HS-27A (cell line): ENCODE data around the gene NTN5.
"Not testable (repeated sequence)": the region's sequence is repeated elsewhere in the genome, so short reads cannot be mapped to it uniquely, and the experiment has no call there.

ENCODE experiments used
- DNase-seq: peaks from one replicate; pipeline ENCODE4 v3.0.0-alpha.2; 2012; ENCODE audit warnings: low read depth, missing footprints

The NTN5 gene, protein sequence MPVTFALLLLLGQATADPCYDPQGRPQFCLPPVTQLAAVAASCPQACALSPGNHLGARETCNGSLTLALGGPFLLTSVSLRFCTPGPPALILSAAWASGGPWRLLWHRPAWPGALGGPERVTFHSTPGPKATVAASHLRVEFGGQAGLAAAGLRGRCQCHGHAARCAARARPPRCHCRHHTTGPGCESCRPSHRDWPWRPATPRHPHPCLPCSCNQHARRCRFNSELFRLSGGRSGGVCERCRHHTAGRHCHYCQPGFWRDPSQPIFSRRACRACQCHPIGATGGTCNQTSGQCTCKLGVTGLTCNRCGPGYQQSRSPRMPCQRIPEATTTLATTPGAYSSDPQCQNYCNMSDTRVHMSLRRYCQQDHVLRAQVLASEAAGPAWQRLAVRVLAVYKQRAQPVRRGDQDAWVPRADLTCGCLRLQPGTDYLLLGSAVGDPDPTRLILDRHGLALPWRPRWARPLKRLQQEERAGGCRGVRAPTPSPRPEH

DNA sequence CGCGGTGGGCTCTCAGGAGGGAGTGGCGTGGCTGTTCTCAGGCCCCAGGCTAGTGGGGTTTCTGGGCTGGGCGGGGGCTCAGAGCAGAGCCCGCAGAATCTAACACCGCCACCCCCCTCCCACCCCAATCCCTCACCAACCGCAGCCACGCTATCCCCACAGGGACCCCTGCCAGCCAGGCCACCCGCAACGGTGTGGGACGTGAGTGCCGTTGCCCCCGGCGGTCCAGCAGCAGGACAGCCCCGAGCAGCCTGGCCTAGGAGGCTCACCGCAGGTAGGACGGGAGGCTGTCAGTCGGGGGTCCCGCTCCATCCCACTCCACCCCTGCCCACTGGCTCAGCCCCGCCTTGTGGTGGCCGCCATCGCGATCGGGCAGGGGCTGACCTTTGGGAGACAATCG, at the start of gene NTN5:
TSS of gene NTN5 (minus strand) at position 24 of the 400 bp plus-strand sequence. CDS start 2,031 bp downstream, outside the sequence.
- no peak for DNase-seq

DNA sequence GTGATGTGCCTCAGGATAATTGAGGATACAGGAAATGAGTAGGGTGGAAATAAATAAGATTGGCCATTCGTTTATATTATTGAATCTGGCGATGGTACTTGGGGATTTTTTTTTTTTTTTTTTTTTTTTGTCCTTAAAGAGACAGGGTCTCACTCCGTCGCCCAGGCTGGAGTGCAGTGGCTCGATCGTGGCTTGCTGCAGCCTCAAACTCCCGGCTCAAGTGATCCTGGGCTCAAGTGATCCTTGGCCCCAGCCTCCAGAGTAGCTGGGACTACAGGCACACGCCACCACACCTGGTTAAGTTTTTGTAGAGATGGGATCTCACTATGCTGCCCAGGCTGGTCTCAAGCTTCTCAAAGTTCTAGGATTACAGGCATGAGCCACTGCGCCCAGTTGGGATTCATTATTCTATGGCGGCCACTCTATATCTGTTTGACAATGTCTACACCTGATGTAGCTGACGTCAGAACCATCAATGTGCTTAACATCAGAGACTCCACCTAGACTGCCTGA, 49.4 kb upstream of the NTN5 start:
- no peak for DNase-seq

DNA sequence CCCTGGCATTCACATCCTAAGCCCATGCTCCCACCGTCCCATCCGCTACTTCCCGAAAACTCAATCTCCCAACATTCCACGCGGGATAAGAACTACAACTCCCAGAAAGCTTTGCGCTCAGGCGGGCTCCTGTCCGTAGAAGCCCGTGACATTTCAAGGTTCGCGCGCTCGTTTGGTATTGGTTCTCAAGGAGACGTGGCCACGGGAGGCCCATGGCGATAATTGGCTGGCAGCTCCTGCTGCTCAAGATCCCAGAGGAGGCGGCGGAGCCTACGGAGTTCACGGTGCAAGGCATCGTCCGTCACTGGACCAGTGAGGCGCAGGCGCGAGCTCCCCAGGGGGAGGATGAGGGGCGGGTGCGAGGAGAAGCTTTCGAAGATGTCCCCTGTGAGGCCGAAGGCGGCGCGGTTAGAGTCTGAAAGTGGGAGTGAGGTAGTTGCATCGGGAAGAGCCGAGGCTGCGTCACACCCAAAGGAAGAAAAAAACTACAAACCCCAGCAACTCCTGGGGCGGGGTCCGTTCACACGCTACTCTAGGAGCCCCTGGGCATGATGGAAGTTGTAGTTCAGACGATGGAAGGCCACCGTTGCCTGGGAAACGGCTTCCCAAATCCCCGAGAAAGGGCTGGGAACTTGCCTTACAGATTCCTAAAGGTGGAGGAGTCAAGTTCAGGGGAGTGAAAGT, 47.9 kb upstream of the NTN5 start:
- peak; percentile 99 for DNase-seq

DNA sequence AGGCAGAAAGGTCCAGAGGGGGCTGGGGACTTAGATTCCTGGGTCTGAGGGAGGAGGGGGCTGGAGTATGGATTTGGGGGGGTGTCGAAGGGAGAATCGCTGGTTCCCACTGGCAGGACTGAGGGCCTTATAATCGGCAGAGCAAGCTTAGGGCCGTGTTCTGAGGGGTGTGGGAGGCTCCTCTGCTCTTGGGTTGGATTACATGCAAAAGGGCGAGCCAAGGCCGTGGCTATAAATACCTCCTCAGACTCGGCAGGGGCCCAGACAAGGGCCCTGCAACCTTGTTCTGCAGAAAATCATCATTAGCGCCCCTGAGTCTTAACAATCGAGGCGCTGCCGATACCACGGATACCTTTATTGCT, 47.4 kb upstream of the NTN5 start:
- no peak for DNase-seq

DNA sequence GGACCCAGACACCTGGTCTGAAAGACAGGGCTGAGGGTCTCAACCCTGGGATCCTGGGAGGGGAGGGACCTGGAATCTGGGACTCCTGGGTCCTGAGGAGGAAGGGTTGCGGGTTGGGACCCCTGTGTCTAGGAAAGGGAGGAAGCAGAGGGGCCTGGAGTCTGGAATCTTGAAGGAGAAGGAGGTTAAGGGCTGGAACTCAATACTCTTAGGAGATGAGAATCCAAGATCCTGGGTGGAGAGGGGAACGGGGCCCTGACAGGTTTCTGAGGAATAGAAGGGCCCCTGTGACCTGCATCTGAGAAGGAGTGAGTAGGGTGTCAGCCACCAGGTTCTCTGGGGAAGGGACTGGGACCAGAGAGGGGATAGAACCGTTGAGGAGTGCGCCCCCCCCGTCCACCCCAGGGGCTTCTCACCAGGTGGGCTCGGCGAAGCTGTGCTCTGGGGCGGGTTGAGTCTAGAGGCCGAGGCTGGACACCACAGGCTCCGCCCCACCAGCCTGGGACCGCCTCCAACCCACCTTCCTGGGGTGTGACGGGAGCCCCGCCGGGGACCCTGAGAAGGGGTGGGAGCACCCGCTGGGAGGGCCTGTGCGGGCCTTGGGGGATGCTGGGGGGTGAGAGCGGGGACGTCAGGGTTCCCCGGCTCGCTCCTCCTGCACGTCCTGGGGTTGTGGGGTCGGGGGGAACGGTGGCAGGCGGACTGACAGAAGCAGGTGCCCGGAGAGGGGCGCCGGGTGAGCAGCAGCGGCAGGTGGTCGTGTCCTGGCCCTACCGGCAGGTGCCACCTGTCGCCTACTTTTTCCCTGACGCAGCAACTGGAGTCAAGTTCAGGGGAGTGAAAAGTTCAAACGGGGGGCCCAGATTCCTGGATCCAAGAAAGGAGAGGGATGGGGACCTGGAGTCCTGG, 46.7 kb upstream of the NTN5 start, which contains the start of gene MAMSTR:
TSS of gene MAMSTR (minus strand) at position 463 of the 909 bp plus-strand sequence. CDS start 694 bp downstream, outside the sequence.
- DNase-seq = no peak

DNA sequence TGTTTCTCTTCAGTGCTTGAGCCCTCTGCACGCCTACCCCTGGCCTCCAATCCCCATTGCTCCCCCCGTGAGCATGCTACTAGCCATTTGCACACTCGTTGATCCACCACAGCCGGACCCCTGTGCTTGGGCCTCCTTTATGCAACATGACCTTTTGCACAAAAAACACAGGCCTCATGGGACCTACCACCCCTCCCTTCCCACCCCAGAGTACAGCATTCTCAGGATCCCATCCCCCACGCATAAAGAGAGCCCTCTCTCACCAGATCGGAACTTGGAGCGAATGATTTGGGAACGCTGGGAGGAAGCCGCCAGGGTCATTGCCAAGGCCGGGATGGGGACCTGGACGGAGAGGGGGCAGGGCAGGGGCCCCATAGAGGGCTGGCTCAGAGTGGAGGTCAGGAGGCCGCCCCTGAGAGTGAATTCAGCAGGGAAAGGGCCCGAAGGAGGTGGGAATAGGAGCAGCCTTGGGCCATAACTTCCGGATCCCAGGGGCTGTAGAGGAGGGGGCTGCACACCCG, 46.0 kb upstream of the NTN5 start:
- DNase-seq = no peak

DNA sequence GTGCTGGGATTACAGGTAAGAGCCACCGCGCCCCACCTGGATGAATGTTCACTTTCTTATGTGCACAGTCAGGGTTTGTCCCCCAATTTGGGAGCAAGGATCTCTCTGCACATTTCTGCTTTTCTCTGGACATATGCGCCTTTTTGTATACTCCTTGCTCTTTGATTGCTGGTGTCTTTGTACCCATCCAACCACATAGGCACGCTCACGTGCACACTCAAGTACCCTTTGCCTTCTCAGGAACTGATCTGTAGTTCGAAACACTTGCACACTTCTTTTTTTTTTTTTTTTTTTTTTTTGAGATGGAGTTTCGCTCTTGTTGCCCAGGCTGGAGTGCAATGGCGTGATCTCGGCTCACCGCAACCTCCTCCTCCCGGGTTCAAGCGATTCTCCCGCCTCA, 45.3 kb upstream of the NTN5 start:
- DNase-seq = not testable (repeated sequence)

DNA sequence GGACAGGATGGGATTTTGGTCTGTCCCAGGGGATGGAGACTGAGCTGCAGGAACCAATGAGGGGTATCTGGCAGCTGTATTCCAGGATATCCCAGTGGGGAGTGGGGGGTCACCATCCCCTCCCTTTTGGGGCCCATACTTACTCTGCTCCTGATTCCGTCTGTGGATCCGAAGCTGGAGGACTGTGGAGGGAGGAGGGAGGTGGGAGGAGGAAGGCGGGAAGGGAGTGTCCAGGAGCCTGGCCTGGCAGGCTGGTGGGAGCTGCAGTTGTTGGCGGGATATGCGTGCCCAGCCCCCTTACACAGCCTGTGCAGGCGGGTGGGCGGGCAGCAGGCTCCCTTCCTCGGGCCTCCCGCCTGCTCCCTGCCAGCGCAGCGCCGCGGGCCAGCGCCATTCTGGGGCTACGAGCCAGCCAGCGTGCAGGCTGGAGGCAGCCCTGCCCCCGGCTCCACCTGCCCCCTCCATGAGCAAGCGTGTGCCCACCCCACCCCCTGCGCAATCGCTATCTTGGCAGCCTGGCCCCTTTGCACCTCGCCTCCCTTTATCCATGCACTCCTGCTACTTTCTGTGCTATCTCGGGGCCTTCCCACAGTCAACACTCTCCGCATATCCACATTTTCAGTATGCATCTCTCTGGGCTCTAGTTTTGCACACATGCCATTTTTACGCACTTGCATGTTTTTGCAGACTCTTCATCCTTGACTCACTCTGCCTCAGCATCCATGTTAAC, 43.9 kb upstream of the NTN5 start:
- DNase-seq = no peak

DNA sequence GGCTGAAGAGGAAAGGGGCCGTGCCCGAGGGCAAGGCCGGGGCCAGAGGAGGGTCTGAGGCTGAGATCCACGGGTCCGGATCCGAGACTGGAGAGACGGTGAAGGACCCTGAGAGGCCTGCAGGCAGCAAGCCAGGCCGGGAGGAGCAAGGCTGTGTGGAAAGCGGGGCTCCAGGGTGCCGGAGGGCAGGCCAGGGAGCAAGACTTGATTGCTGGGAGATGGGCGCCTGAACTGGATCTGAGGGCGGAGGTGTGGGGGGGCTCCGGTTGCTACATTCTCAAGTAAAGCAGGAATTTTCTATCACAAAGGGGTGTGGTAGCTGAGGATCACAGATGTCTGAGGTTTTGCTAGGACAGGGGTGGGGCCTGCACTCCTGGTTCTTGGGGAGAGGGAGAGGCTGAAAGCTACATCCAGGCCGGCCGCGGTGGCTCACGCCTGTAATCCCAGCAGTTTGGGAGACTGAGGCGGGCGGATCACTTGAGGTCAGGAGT, 42.9 kb upstream of the NTN5 start:
- no peak for DNase-seq

DNA sequence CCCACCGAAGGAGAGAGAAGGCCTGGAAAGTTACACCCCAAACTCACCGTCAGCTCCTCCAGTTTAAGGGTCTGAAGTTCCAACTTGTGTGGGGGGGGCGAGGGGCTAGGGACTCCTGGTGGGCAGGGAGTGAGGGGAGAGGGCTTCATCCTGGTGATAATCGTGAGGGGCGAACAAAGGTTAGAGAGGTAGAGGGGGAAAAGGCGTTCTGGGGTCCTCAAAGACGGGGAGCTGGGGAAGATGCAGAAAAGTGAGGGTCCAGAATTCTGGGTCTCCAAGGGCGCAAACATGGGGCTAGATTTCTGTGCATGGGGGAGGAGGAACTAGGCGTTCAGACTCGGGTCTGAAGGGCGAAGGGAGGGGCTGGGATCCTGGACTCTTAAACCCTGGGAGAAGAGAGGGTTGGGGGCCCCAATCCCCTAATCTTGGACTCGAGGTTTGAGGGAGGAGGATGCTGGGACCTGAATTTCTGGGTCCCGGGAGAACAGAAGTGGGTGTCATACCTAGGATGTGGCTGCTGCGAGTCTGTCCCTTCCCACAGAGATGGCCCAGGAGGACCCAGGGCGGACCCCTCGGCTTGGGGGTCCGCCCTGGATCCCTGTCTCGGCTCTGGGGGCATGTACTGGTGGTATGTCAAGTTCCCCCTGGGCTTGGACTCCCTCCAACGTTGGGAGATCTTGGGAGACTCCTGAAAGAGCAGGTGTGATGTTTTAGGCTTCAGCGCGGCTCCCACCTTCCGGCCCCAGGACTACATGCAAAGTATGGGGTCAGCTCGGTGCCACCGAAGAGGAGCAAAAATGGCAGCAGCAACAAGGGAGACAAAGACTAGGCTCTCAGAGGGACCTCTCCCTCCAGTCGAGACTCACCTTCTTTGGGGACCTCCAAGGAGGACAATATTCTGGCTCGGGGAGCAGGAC, 42.2 kb upstream of the NTN5 start:
- DNase-seq = no peak

DNA sequence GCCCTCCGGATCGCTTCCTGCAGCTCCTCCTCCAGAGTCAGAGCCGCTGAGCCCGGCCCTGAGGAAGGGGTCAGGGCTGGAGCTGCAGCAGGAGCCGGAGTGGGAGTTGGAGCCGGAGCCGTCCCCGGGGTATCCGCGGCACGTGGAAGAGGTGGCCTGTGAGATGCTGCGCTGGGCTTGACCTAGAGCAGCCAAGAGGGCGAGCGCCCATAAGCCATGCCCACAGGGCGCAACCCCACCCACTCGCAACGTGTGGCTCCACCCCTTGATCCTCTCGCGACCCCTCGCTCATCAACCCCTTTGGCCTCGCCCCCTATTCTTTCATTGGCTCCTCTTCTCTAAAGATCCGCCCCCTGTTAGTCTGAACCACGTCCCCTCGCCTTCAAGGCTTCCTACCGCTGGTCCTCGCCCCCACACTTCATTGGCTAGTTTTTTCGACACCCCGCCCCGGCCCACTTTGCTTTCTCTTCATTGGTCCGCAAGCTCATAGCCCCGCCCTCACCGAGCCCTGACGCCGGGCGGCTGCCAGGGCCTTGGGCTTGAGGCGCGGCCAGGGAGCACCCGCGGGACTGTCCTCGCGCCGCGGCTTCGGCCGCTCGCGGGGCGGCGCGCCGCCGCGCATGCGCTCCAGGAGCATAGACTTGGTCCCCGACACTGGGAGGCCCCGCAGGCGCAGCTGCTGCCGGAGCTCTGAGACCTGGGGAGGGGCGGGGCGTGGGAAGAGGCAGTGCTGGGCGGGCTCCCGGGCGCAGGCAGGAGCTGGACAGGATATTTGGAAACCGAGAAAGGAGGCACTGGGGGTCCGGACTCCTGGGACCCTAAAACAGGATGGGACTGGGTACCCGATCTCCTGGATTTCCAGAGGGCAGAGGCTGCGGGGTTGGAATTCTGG, 41.3 kb upstream of the NTN5 start:
- DNase-seq = peak; percentile 99

DNA sequence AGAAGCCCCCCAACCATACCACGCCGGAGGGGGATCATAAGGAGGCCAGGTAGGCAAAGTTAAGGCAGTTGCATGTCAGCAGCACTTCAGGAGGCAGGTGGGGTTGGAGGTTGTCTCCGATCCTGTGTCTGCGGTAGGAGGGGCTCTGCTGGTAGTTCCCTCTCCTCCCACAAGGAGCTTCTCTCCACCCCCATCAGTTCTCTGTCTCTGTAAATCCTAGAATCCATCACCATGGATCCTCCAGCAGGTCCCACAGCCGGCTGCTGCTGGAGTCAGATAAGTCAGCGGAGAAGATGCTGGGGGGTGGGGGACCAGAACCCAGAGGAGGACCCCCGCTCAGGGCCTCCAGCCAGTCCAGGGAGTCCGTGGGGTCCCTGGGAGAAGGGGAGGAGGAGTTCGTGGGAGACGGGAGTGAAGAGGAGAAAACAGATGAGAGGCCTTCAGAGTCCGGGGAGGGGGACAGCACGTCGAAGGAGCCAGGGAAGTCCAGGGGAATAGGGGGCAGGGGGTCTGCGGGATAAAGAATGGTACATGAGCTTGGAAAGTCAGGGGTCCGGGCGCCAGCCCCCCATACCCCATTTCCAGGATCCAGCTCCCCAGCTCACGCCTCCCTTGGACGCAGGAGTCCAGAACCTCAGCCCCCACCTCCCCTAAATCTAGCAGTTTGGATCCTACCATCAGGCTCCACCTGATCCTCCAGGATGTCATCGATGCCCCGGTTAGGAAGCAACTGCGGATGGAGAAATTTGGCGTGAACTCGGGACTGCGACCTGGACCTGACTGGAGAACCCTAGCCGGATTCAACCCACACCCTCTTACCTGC, 40.4 kb upstream of the NTN5 start:
- no peak for DNase-seq

DNA sequence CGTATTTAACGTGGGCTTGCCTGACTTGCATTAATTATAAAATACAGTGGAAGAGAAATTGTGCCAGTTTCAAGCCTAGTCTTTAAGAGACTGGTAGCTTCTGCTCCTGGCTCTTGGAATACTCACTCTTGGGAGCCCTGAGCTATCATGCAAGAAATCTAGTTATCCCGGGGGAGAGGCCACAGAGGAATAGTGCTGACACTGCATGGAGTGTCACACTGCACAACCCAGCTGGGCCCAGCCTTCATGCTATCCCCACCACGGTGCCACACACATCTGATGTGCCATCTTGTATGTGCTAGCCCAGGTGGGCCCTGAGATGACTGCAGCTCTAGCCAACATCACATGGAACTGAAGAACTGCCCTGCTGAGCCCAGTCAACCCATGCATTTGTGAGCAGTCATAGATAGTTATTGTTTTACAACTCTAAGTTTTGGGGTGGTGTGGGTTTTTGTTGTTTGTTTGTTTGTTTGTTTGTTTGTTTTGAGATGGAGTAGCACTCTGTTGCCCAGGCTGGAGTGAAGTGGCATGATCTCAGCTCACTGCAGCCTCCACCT, 38.4 kb upstream of the NTN5 start:
- no peak for DNase-seq

DNA sequence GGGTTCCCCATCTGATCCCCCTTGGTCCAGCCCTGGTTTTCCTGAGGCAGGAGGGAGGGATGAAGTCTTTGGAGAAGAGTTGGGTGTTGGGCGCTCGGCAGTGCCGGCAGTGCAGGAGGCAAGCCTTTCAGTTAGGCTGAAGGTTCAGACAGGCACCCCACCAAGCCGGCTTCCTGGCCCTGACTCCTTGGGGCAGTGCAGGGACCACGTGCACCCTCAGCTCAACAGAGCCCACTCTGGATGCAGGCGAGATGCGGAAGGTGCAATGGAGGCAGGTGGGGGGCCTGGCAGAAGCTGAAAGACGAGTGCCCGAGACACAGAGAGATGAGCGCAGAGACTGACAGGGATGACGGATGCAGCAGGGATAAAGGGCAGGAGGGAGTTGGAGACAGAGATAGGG, 35.7 kb upstream of the NTN5 start:
- DNase-seq = no peak

DNA sequence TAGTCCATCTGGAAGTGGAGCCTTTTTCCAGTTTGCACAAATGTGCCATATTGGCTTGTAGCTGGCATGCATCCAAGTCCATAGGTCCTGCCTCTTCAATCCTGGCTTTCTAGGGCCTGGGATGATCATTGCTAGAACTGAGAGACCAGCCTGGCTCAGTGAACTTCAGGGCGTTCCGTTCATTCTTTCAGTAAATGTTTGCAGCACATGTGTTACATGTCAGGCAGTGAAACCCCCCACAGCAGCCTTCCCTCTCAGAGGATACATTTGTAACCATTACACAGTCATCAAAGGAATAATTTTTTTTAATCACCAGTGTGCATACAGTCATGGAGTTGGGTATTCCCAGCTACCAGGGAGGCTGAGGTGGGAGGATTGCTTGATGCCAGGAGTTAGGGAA, 32.6 kb upstream of the NTN5 start:
- DNase-seq = no peak

DNA sequence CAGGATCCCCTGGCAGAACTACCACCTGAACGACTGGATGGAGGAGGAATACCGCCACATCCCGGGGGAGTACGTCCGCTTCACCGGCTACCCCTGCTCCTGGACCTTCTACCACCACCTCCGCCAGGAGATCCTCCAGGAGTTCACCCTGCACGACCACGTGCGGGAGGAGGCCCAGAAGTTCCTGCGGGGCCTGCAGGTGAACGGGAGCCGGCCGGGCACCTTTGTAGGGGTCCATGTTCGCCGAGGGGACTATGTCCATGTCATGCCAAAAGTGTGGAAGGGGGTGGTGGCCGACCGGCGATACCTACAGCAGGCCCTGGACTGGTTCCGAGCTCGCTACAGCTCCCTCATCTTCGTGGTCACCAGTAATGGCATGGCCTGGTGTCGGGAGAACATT, 30.5 kb upstream of the NTN5 start:
- no peak for DNase-seq

DNA sequence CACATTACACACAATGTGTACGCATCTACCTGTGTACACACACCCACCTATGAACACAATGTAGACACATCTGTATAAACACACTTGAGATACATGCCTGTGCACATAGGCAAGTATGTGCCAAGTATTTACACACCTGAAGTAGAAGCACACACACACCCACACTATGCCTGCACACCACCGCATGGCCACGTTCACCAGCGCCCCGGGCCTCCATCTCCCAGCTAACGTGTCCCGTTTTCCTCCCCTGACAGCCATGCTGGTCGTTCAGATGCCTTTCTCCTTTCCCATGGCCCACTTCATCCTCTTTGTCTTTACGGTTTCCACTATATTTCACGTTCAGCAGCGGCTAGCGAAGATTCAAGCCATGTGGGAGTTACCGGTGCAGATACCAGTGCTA, 29.9 kb upstream of the NTN5 start:
- no peak for DNase-seq

DNA sequence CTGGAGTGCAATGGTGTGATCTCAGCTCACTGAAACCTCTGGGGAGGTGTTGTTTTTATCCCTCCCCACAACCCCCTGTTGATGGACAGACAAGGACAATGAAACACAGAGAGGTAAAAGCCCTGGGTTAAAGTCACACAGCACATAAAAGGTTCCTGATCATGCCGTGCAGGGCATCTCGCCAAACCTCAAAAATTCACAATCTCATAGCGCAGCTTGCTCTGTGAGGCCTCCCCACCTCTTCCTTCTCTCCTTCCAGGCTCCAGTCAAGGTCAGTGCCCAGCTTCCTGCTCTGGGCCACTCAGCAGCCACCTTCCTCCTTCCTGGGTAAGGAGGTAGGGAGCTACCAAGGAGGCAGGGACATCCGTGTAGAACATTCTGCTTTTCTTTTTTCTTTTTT, 25.2 kb upstream of the NTN5 start:
- peak; percentile 34 for DNase-seq
